HG03575 (cell line): Measurements from ENCODE around the gene SDR9C7.
"Not testable (repeated sequence)": the region's sequence is repeated elsewhere in the genome, so short reads cannot be mapped to it uniquely, and the experiment has no call there.

Experiments used
- ATAC-seq: cut with Tn5 transposase; IDR thresholded peaks from one replicate; pipeline ENCODE4 v1.9.1; 2021; ENCODE audit not compliant: unreplicated experiment, insufficient number of reproducible peaks, low FRiP score; ENCODE audit errors: extremely low read depth

The SDR9C7 gene

GRCh38 chr12:56882407-56882806, 51.8 kb downstream of the SDR9C7 start:
- not testable (repeated sequence) for ATAC-seq

- ATAC-seq = no peak
These were observed 53.8 kb downstream of the SDR9C7 start for GRCh38 chr12:56880125-56880992.

GRCh38 chr12:56879240-56880124, 54.7 kb downstream of the SDR9C7 start:
- not testable (repeated sequence) for ATAC-seq

- no peak for ATAC-seq
These were observed 56.2 kb downstream of the SDR9C7 start for GRCh38 chr12:56878010-56878339.

- no peak for ATAC-seq
These were observed 56.8 kb downstream of the SDR9C7 start for GRCh38 chr12:56877195-56878009.

- no peak for ATAC-seq
These were observed 59.4 kb downstream of the SDR9C7 start for GRCh38 chr12:56874821-56875220.

GRCh38 chr12:56873382-56873781, 60.8 kb downstream of the SDR9C7 start:
- ATAC-seq = no peak
